K562 (cell line): ENCODE data around the gene CBFA2T3. TPM values are rescaled to one million over a fixed set of nuclear protein-coding genes. Genes with fewer than 3 reads are reported as not detected.

ENCODE experiments used
- ADNP ChIP-seq: fragments of 200-800 bp; sonication (Bioruptor generic); IDR thresholded peaks from 2 replicates; pipeline ENCODE4 v1.6.1; 2016; ENCODE audit warnings: missing genetic modification characterization, missing compliant biosample characterization
- CHD2 ChIP-seq: IDR thresholded peaks from 2 replicates; pipeline ENCODE4 v1.6.1; 2011; ENCODE audit warnings: low read depth, low read length
- GATAD2B ChIP-seq: fragments of 450-650 bp; IDR thresholded peaks from 2 replicates; pipeline ENCODE4 v1.6.1; 2017; ENCODE audit warnings: mild to moderate bottlenecking, borderline replicate concordance
- GTF2A2 ChIP-seq: IDR thresholded peaks from 2 replicates; pipeline ENCODE4 v1.6.1; 2016; ENCODE audit warnings: mild to moderate bottlenecking, missing genetic modification characterization, missing compliant biosample characterization
- HCFC1 ChIP-seq: IDR thresholded peaks from 2 replicates; pipeline ENCODE4 v1.6.1; 2012; ENCODE audit warnings: low read depth, low read length, improper control_type of control experiment
- KAT8 ChIP-seq: fragments of 450-650 bp; IDR thresholded peaks from 2 replicates; pipeline ENCODE4 v1.6.1; 2016; ENCODE audit warnings: low read depth, mild to moderate bottlenecking
- NFRKB ChIP-seq: fragments of 450-650 bp; IDR thresholded peaks from 2 replicates; pipeline ENCODE4 v1.6.1; 2016; ENCODE audit warnings: low read depth
- PCBP1 ChIP-seq: fragments of 200-400 bp; formaldehyde crosslinking; IDR thresholded peaks from 2 replicates; pipeline ENCODE4 v1.6.1; 2018; ENCODE audit warnings: mild to moderate bottlenecking, low read depth, low read length; ENCODE audit not compliant: poor library complexity, severe bottlenecking
- WHSC1 ChIP-seq: IDR thresholded peaks from one replicate; pipeline ENCODE4 v1.6.1; 2012; ENCODE audit warnings: low read length, control low read depth, inconsistent platforms
- ZFP30 ChIP-seq: fragments of 250-450 bp; sonication (Bioruptor Pico); IDR thresholded peaks from 2 replicates; pipeline ENCODE4 v1.8.0; 2022; ENCODE audit warnings: moderate library complexity, mild to moderate bottlenecking, inconsistent platforms, borderline replicate concordance
- ZNF23 ChIP-seq: fragments of 250-450 bp; sonication (Bioruptor Pico); IDR thresholded peaks from 2 replicates; pipeline ENCODE4 v1.4.0; 2020; ENCODE audit warnings: mild to moderate bottlenecking
- ZNF436 ChIP-seq: fragments of 250-450, 450-650 bp; sonication (Bioruptor Pico); formaldehyde crosslinking; IDR thresholded peaks from 2 replicates; pipeline ENCODE4 v1.7.0; 2020; ENCODE audit warnings: mild to moderate bottlenecking
- polyA plus RNA-seq, 8 experiments: library from polyadenylated mRNA; depleted of rRNA in 4 of 8; stranded (reverse) in 5 of 8; unstranded in 3 of 8; fragments of >200 nt; fragmentation: Nextera tagmentation in 2 of 8; fragmentation: Illumina TruSeq in 1 of 8; extraction: Ambion mirVana in 2 of 8; extraction: Trizol in 1 of 8; gene quantifications; 2 replicates each; pipeline versions ENCODE4 v1.2.1 to v1.2.3, GENCODE V29; 2011 to 2014; ENCODE audit warnings: inconsistent platforms in 1 of 8, missing spikeins in 1 of 8
- total RNA-seq, 7 experiments: library from RNA; depleted of rRNA in 6 of 7; stranded (reverse); fragments of >200 nt in 6 of 7; fragmentation: Illumina TruSeq in 2 of 7; extraction: Trizol in 2 of 7; gene quantifications; 2 replicates each; pipeline versions ENCODE4 v1.2.1 to v1.2.3, GENCODE V29; 2011 to 2021; ENCODE audit warnings: low replicate concordance in 1 of 7
- TF ChIP-seq, protein P1 (sequence below): sonication (generic); formaldehyde crosslinking; IDR thresholded peaks from 2 replicates; pipeline ENCODE4 v1.8.0; 2023; ENCODE audit warnings: mild to moderate bottlenecking, missing genetic modification reagents
- TF ChIP-seq, protein P2 (sequence below): fragments of 250-450 bp; sonication (Bioruptor Pico); IDR thresholded peaks from 2 replicates; pipeline ENCODE4 v1.5.0; 2021; ENCODE audit warnings: mild to moderate bottlenecking, borderline replicate concordance
- TF ChIP-seq, protein P3 (sequence below): IDR thresholded peaks from 2 replicates; pipeline ENCODE4 v1.6.1; 2011; ENCODE audit not compliant: insufficient read length; ENCODE audit errors: extremely low read depth
- TF ChIP-seq, protein P4 (sequence below): fragments of 450-650 bp; IDR thresholded peaks from 2 replicates; pipeline ENCODE4 v1.6.1; 2016; ENCODE audit warnings: borderline replicate concordance
- TF ChIP-seq, protein P5 (sequence below): sonication (generic); formaldehyde crosslinking; IDR thresholded peaks from 2 replicates; pipeline ENCODE4 v1.4.0; 2020; ENCODE audit warnings: mild to moderate bottlenecking, missing genetic modification reagents

CBFA2T3 gene
- total and polyA plus RNA-seq, 9 of the 15 experiments (the other 6 are each of a cell fraction or from before 2014, with no cell fraction given) = 2.3 to 145 (median 6.7) TPM

DNA sequence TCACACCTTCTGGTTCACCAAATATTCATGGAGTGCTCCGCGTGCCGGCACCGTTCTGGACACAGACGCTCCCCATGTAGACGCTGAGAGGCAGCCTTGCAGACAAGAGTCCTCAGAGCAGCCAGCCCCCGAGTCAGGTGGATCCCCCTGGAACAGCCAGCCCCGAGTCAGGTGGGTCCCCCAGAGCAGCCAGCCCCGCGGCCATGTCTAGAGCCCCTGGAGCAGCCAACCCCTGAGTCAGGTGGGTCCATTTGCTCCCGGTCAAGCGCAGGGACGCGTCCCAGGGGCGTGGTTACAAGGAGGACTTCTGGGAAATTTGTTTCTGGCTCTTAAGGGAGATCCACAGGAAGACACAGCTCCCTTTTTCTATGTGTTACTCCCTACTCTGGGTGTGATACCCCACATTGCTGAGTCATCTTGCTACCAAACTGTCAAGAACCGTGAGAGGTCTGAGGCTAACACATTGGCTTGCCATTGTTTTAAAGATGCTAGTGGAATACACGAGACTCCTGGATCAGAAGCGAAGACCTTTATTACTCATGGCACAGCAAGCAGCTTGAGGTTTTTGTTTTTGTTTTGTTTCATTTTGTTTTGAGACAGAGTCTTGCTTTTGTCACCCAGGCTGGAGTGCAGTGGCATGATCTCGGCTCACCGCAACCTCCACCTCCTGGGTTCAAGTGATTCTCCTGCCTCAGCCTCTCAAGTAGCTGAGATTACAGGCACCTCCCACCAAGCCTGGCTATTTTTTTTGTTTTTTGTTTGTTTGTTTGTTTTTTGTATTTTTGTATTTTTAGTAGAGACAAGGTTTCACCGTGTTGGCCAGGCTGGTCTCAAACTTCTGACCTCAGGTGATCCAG, 43.3 kb upstream of the CBFA2T3 start (continued):
- TF ChIP-seq, protein P1, sequence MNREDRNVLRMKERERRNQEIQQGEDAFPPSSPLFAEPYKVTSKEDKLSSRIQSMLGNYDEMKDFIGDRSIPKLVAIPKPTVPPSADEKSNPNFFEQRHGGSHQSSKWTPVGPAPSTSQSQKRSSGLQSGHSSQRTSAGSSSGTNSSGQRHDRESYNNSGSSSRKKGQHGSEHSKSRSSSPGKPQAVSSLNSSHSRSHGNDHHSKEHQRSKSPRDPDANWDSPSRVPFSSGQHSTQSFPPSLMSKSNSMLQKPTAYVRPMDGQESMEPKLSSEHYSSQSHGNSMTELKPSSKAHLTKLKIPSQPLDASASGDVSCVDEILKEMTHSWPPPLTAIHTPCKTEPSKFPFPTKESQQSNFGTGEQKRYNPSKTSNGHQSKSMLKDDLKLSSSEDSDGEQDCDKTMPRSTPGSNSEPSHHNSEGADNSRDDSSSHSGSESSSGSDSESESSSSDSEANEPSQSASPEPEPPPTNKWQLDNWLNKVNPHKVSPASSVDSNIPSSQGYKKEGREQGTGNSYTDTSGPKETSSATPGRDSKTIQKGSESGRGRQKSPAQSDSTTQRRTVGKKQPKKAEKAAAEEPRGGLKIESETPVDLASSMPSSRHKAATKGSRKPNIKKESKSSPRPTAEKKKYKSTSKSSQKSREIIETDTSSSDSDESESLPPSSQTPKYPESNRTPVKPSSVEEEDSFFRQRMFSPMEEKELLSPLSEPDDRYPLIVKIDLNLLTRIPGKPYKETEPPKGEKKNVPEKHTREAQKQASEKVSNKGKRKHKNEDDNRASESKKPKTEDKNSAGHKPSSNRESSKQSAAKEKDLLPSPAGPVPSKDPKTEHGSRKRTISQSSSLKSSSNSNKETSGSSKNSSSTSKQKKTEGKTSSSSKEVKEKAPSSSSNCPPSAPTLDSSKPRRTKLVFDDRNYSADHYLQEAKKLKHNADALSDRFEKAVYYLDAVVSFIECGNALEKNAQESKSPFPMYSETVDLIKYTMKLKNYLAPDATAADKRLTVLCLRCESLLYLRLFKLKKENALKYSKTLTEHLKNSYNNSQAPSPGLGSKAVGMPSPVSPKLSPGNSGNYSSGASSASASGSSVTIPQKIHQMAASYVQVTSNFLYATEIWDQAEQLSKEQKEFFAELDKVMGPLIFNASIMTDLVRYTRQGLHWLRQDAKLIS (CRISPR knock-in tag) = no peak
- TF ChIP-seq HCFC1 (no peak), WHSC1 (no peak), KAT8 (no peak), ZFP30 (no peak), ZNF23 (CRISPR knock-in tag) (no peak), NFRKB (no peak), ADNP (tag) (no peak), GTF2A2 (tag) (no peak), GATAD2B (no peak), CHD2 (no peak), ZNF436 (CRISPR knock-in tag) (no peak), PCBP1 (no peak)
- TF ChIP-seq, protein P2, sequence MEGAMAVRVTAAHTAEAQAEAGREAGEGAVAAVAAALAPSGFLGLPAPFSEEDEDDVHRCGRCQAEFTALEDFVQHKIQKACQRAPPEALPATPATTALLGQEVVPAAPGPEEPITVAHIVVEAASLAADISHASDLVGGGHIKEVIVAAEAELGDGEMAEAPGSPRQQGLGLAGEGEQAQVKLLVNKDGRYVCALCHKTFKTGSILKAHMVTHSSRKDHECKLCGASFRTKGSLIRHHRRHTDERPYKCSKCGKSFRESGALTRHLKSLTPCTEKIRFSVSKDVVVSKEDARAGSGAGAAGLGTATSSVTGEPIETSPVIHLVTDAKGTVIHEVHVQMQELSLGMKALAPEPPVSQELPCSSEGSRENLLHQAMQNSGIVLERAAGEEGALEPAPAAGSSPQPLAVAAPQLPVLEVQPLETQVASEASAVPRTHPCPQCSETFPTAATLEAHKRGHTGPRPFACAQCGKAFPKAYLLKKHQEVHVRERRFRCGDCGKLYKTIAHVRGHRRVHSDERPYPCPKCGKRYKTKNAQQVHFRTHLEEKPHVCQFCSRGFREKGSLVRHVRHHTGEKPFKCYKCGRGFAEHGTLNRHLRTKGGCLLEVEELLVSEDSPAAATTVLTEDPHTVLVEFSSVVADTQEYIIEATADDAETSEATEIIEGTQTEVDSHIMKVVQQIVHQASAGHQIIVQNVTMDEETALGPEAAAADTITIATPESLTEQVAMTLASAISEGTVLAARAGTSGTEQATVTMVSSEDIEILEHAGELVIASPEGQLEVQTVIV (CRISPR knock-in tag) = no peak
- TF ChIP-seq, protein P3, sequence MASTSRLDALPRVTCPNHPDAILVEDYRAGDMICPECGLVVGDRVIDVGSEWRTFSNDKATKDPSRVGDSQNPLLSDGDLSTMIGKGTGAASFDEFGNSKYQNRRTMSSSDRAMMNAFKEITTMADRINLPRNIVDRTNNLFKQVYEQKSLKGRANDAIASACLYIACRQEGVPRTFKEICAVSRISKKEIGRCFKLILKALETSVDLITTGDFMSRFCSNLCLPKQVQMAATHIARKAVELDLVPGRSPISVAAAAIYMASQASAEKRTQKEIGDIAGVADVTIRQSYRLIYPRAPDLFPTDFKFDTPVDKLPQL = no peak
- TF ChIP-seq, protein P4, sequence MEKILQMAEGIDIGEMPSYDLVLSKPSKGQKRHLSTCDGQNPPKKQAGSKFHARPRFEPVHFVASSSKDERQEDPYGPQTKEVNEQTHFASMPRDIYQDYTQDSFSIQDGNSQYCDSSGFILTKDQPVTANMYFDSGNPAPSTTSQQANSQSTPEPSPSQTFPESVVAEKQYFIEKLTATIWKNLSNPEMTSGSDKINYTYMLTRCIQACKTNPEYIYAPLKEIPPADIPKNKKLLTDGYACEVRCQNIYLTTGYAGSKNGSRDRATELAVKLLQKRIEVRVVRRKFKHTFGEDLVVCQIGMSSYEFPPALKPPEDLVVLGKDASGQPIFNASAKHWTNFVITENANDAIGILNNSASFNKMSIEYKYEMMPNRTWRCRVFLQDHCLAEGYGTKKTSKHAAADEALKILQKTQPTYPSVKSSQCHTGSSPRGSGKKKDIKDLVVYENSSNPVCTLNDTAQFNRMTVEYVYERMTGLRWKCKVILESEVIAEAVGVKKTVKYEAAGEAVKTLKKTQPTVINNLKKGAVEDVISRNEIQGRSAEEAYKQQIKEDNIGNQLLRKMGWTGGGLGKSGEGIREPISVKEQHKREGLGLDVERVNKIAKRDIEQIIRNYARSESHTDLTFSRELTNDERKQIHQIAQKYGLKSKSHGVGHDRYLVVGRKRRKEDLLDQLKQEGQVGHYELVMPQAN = no peak
- TF ChIP-seq, protein P5, sequence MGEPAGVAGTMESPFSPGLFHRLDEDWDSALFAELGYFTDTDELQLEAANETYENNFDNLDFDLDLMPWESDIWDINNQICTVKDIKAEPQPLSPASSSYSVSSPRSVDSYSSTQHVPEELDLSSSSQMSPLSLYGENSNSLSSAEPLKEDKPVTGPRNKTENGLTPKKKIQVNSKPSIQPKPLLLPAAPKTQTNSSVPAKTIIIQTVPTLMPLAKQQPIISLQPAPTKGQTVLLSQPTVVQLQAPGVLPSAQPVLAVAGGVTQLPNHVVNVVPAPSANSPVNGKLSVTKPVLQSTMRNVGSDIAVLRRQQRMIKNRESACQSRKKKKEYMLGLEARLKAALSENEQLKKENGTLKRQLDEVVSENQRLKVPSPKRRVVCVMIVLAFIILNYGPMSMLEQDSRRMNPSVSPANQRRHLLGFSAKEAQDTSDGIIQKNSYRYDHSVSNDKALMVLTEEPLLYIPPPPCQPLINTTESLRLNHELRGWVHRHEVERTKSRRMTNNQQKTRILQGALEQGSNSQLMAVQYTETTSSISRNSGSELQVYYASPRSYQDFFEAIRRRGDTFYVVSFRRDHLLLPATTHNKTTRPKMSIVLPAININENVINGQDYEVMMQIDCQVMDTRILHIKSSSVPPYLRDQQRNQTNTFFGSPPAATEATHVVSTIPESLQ (CRISPR knock-in tag) = no peak
